HUDEP-2 (cell line): ENCODE measurements around the gene KMT2C.
"Not testable (repeated sequence)": the region's sequence is repeated elsewhere in the genome, so short reads cannot be mapped to it uniquely, and the experiment has no call there.

Source experiments
- DNase-seq, 76 experiments: peaks; one replicate each; lab custom pipeline; 2025; ENCODE audit not compliant: unreplicated experiment in 76 of 76; lab: John Stamatoyannopoulos, UW

Gene KMT2C

DNA sequence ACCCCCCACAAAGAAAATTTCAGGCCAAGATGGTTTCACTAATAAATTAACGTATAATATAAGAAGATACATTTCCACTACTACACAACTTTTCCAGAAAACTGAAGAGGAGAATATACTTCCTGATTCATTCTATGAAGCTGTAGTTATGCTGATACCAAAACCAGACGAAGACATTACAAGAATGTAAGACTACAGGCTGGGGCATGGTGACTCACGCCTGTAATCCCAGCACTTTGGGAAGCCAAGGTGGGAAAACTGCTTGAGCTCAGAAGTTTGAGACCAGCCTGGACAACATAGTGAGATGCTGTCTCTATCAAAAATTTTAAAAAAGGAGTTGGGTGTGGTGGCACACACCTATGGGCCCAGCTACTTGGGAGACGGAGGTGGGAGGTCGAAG lies 201.4 kb downstream of the KMT2C start:
- DNase-seq = not testable (repeated sequence)

DNA sequence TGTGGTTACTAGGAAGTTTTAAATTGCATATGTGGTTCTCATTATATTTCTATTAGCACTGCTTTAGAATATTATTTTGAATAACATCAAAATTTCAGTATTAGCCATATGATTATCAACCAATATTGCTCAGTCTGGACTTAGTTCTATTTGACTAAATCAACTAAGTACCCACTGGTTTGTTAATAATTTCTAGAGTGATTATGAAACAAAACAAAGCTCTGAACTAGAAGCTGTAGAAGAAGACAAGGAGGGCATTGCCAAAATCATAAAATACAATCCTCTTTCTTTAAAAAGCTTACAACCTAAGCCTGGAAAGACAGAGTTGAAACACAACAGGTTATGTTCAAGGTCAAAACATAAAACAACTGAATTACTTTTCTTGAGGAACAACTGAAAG lies 204.7 kb downstream of the KMT2C start:
- no peak for DNase-seq

- not testable (repeated sequence) for DNase-seq
Observed at GRCh38 chr7:152219556-152219955, 216.2 kb downstream of the KMT2C start.

GRCh38 chr7:152208766-152209165 lies 227.0 kb downstream of the KMT2C start:
- DNase-seq = not testable (repeated sequence)

DNA sequence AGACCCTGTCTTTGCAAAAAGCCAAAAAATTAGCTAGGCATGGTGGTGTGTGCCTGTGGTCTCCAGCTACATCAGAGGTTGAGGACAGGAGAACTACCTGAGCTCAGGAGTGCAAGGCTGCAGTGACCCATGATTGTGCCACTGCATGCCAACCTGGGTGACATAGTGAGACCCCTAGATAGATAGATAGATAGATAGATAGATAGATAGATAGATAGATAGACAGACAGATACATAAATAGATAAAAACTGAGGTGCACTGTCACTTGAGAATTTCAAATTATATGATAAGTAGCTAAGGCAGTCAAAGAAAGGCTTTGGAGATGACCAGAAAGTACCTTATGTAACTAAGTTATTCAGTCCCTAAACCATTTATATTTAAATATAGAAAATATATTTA lies 231.4 kb downstream of the KMT2C start:
- not testable (repeated sequence) for DNase-seq

DNA sequence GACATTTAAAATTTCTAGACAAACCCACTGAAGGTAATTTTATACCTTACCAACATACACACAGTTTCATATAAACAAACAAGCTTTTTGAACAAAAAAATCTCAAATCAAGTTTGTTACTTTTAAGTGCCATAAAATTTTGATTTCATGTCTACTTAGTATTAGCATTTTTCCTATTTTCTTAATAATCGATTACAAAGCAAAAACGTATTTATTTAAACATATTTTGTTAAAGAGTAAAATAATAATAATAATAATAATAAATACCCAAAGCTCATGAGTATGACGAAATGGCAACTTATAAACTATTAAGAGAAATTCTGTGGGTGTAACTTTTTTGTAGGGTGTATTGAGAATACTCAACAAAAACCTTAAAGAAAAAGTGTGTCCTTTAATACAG lies 232.7 kb downstream of the KMT2C start:
- DNase-seq = no peak

DNA sequence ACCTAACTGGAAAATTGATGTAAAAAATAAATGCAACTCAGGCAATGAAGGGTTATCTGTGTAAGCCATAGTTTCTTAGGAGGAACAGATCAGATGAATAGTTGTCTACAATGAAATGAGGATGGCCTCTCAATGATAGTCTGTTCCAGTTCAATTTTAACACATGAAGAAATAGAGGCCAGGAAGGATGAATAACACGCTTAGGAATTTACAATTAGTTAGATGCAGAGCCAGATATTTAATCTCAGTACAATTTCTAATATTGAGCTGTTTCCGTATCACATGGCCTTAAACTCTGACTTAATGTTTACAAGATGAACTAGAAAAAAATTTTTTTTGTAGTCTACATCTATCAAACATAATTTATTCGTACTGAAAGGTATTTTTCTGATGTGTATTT lies 233.7 kb downstream of the KMT2C start:
- no peak for DNase-seq

DNA sequence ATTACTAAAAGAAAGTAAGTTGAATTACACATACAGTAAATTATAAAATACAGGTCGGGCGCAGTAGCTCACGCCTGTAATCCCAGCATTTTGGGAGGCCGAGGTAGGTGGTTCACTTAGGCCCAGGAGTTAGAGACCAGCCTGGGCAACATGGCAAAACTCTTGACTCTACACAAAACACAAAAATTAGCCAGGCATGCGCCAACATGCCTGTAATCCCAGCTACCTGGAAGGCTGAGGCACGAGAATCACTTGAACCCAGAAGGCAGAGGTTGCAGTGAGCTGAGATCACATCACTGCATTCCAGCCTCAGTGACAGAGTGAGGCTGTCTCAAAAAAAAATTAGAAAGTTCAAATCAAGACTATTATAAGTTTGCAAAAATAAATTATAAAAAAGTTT lies 235.4 kb downstream of the KMT2C start:
- DNase-seq = no peak

DNA sequence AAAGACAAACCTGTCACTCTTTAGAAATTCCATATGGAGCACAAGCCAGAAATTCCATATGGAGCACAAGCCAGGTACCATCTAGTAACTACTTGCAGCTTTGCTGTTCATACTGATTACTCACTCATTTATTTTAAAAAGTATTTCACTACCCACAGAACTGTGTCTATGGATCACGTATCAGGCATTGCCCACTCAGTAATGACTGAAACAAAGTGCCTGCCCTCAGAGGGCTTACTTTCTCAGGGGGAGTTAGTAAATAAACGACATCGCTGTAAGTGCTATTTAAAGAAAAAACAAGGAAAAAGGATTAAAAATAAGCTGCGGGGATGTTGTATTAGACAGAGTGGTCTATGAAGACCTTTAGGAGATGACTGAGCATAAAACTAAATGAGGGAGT lies 239.4 kb downstream of the KMT2C start:
- DNase-seq = no peak

DNA sequence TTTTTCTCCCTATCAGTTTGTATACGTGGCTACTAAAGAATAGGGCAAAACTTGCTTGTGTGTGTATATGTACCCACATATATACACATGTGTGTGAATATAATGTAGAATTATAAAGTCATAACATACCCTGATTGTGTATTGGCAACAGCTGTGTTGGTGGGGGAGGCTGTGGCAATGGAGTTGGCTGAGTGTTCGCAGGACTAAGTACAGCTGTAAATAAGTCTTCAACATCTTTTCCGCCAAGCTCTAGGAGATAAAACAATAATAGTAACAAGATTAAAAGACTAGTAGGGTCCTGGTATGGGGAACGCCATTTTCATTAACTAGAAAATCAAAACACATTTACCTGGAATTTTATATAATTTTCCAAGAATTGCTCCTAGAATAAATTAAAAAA lies 241.9 kb downstream of the KMT2C start:
- no peak for DNase-seq

DNA sequence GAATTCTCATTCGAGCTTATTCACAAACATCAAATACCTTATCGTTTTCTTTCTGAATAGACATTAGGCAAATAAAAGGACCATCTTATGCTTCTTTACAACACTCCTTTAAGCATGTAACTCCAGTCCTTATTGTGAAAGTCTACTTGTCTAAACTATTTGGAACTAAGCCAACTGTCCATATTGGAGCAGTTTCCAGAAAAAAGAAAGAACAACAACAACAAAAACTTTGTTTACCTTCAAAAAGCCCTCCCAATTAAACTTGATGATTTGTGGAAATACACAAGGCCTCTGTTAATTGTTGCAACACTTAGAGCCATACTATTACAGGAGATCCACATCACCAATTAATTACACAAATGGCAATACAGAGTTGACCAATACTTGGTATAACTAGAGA lies 246.7 kb downstream of the KMT2C start:
- no peak for DNase-seq

- no peak for DNase-seq
Observed at GRCh38 chr7:152185558-152185957, 250.2 kb downstream of the KMT2C start.

GRCh38 chr7:152180587-152180986 lies 255.2 kb downstream of the KMT2C start:
- peak in 31 of 76 experiments; percentile 1 to 36 (median 9) for DNase-seq

DNA sequence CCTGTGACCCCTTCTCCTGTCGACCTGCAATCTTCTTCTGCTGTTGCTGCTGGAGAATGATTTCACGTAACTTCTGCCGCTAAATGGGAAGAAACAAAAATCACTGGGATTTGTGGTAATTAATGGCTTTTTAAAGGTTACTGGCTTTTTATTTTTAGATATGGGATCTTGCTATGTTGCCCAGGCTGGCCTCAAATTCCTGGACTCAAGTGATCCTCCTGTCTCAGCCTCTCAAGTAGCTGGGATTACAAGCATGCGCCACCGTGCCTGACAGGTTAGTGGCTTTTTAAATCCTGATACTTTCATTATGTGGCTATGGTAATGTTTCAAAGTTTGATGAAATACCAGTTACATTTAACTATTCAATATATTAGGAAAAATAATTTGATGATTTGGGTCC lies 255.8 kb downstream of the KMT2C start:
- no peak for DNase-seq

DNA sequence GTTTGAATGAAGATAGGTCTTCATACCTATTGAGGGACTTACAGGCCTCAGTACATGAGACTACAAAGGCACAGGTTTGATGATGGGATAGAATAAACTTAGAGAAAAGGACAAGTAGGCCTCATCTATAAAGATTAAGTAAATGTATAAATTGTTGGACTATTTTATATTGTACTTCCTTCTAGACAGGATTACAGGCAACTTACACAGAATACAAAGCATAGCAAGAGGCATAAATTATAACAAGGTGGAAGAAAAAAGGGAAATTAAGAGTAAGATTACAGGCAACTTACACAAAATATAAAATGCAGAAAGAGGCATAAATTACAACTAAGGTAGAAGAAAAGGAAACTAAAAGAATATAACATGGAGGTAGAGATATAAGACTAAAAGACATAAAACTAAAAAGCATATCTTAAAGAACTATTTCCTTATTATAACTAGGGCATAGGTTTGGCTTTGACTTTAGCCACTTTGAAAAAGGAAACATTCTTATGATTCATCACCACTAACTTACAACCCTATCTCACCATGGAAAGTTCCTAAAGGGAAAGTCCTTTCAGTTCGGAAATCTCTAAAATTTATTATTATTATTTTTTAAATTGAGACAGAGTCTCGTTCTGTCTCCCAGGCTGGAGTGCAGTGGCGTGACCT lies 257.3 kb downstream of the KMT2C start:
- DNase-seq = no peak

GRCh38 chr7:152177681-152178404 lies 258.0 kb downstream of the KMT2C start:
- DNase-seq = no peak

- DNase-seq = peak in 1 of 76 experiments; percentile 15
Observed at GRCh38 chr7:152176797-152177196, 259.0 kb downstream of the KMT2C start.

- DNase-seq = no peak
Observed at GRCh38 chr7:152173372-152174070, 262.3 kb downstream of the KMT2C start.

GRCh38 chr7:152162287-152162686 lies 273.5 kb downstream of the KMT2C start:
- DNase-seq = no peak

- no peak for DNase-seq
Observed at GRCh38 chr7:152161171-152161570, 274.6 kb downstream of the KMT2C start.

DNA sequence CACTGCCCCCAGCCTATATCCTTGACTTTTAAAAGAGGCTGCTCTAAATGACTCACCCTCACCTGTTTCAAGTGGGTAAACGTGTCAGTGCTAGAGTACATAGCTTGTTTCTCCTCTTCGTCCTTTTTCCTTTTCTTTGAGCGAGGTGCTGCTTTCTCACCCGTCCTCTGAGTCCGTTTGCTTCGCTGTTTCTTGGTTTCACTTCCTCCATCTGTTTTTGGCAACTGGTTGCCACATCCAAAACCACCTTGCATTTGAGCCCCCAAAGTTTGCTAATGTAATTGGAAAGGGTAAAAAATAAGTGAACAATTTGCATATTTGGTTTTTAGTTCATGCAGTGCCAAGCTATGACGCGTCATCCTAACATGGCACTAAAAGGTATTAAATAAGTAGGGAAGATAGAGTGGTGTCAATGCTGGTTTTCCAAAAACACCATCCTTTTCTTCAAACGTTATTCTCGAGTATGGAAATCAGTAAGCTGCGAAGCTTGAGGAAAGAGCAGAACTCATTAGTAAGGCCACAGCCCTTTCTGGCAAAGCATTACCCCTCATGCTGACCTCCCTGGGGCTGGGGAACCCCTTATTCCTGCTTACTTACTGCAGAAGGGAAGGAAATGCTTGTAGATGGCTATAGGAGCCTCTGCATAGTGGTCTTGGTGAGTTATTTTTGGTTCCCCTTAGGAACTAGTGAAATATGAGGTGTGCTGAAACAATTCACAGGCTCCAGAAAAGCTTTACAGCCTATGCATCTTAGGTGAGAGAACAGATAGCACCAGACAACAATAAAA lies 276.8 kb downstream of the KMT2C start:
- no peak for DNase-seq
